B cell (primary cell): ENCODE data around the gene CSRNP2. TPM values are rescaled to one million over a fixed set of nuclear protein-coding genes. Genes with fewer than 3 reads are reported as not detected.

Experiments
- ATAC-seq: fragments of 200-7000 bp; cut with Tn5 transposase; one replicate; pipeline ENCODE4 v1.10.0; 2021; ENCODE audit warnings: low read depth, mild to moderate bottlenecking, moderate number of reproducible peaks, moderate library complexity
- CTCF ChIA-PET: fragments of 350-600 bp; sonication (Branson Sonifier 250); formaldehyde crosslinking; loops from one replicate; lab custom pipeline; 2021; ENCODE audit warnings: antibody characterized with exemption, inconsistent platforms; lab: Charles Lee
- POLR2A ChIA-PET: fragments of 350-600 bp; sonication (Branson Sonifier 250); formaldehyde crosslinking; loops from one replicate; lab custom pipeline; 2021; ENCODE audit warnings: antibody characterized with exemption; lab: Charles Lee
- DNase-seq: peaks from one replicate; pipeline ENCODE4 v3.0.0; 2013
- H2AFZ ChIP-seq: 2 replicates; pipeline ENCODE4 v1.6.1; 2012; ENCODE audit warnings: mild to moderate bottlenecking, low read depth, low read length; ENCODE audit not compliant: insufficient read depth, poor library complexity, severe bottlenecking
- H3K27ac ChIP-seq, 2 donors: 1 replicate in 1 of 2; 2 replicates in 1 of 2; pipeline ENCODE4 v1.5.1; 2012 to 2013; ENCODE audit warnings: low read length in 2 of 2, mild to moderate bottlenecking in 2 of 2, moderate library complexity in 1 of 2
- H3K27me3 ChIP-seq, 4 experiments: fragments of 200-600 bp in 1 of 4; sonication (generic) in 1 of 4; replicated peaks in 1 of 4; 1 replicate in 2 of 4; 2 replicates in 2 of 4; pipeline versions ENCODE4 v1.6.1 to v1.7.0; 2013 to 2016; ENCODE audit warnings: low read length in 3 of 4, mild to moderate bottlenecking in 2 of 4, mixed read lengths in 1 of 4, moderate library complexity in 1 of 4; ENCODE audit not compliant: insufficient read depth in 4 of 4, control insufficient read depth in 3 of 4; ENCODE audit errors: control extremely low read depth in 1 of 4
- H3K36me3 ChIP-seq, 2 experiments: replicated peaks in 1 of 2; 1 replicate in 1 of 2; 2 replicates in 1 of 2; pipeline versions ENCODE4 v1.6.1 to v1.7.1; 2013; ENCODE audit warnings: low read length in 1 of 2; ENCODE audit not compliant: insufficient read depth in 2 of 2, control insufficient read depth in 1 of 2; ENCODE audit errors: control extremely low read depth in 1 of 2, extremely low read depth in 1 of 2
- H3K4me1 ChIP-seq, 2 donors: fragments of 200-600 bp in 1 of 2; sonication (generic) in 1 of 2; 1 replicate in 1 of 2; 2 replicates in 1 of 2; pipeline versions ENCODE4 v1.5.1 to v1.6.1; 2013 to 2017; ENCODE audit warnings: low read length in 2 of 2; ENCODE audit not compliant: control insufficient read depth in 2 of 2, insufficient read depth in 2 of 2
- H3K4me2 ChIP-seq: replicated peaks from 2 replicates; pipeline ENCODE3; 2012; ENCODE audit warnings: mild to moderate bottlenecking, low read depth, low read length; ENCODE audit not compliant: poor library complexity, severe bottlenecking
- H3K4me3 ChIP-seq, 5 experiments: fragments of 200-600 bp in 1 of 5; sonication (generic) in 1 of 5; 1 replicate in 3 of 5; 2 replicates in 2 of 5; pipeline versions ENCODE4 v1.5.1 to v1.7.0; 2011 to 2016; ENCODE audit warnings: low read length in 4 of 5, mild to moderate bottlenecking in 4 of 5, low read depth in 2 of 5, control low read depth in 1 of 5, moderate library complexity in 1 of 5; ENCODE audit not compliant: insufficient read depth in 1 of 5; ENCODE audit errors: control extremely low read depth in 1 of 5, extremely low read depth in 1 of 5
- H3K79me2 ChIP-seq: fragments of 200-600 bp; sonication (generic); one replicate; pipeline ENCODE4 v1.6.0; 2016; ENCODE audit warnings: low read length; ENCODE audit not compliant: control insufficient read depth, insufficient read depth
- H3K9ac ChIP-seq: fragments of 200-600 bp; sonication (generic); 2 replicates; pipeline ENCODE4 v1.6.1; 2017; ENCODE audit warnings: mild to moderate bottlenecking, low read length, moderate library complexity
- H3K9me3 ChIP-seq, 3 donors: one replicate each; pipeline versions ENCODE4 v1.6.1 to v1.7.1; 2013; ENCODE audit warnings: low read length in 2 of 3; ENCODE audit not compliant: control insufficient read depth in 2 of 3, insufficient read depth in 1 of 3; ENCODE audit errors: control extremely low read depth in 1 of 3
- H4K20me1 ChIP-seq: 2 replicates; pipeline ENCODE4 v1.6.0; 2012; ENCODE audit warnings: mild to moderate bottlenecking, low read length; ENCODE audit not compliant: insufficient read depth, control insufficient read depth, poor library complexity, severe bottlenecking
- H3K27ac Mint-ChIP-seq: one replicate; pipeline ENCODE4 v1.8.0; 2021; ENCODE audit warnings: mixed read lengths
- H3K27me3 Mint-ChIP-seq: one replicate; pipeline ENCODE4 v1.8.0; 2021; ENCODE audit warnings: mixed read lengths
- H3K4me1 Mint-ChIP-seq: one replicate; pipeline ENCODE4 v1.8.0; 2021; ENCODE audit warnings: mixed read lengths
- H3K4me3 Mint-ChIP-seq: one replicate; pipeline ENCODE4 v1.8.0; 2021; ENCODE audit warnings: mixed read lengths
- H3K9me3 Mint-ChIP-seq: one replicate; pipeline ENCODE4 v1.8.0; 2022; ENCODE audit warnings: mixed read lengths; ENCODE audit not compliant: insufficient read depth
- EZH2 ChIP-seq: IDR thresholded peaks from 2 replicates; pipeline ENCODE4 v1.6.1; 2012; ENCODE audit warnings: borderline replicate concordance, low read depth, mild to moderate bottlenecking, moderate library complexity, low read length; ENCODE audit not compliant: insufficient read depth, poor library complexity, severe bottlenecking
- WGBS: methylation state at CpG from one replicate; pipeline ENCODE4 v1.1.5; 2013; ENCODE audit warnings: missing lambda C conversion rate; ENCODE audit not compliant: insufficient coverage; 5-methylcytosine and 5-hydroxymethylcytosine counted together
- intact Hi-C: fragments of 100-400 bp; cut with micrococcal nuclease; formaldehyde crosslinking; loops from one replicate; pipeline ENCODE4 v1.10.0; 2022
- polyA minus RNA-seq: library from RNA; depleted of rRNA, polyadenylated mRNA; stranded (reverse); fragments of >200 nt; gene quantifications from 2 replicates; pipeline ENCODE4 v1.2.3, GENCODE V29; 2012
- polyA plus RNA-seq: library from polyadenylated mRNA; depleted of rRNA; stranded (reverse); fragments of >200 nt; gene quantifications from 2 replicates; pipeline ENCODE4 v1.2.3, GENCODE V29; 2012
- total RNA-seq, 2 donors: library from RNA; stranded (reverse); fragments of 120-200 nt in 1 of 2; gene quantifications; 1 replicate in 1 of 2; 2 replicates in 1 of 2; pipeline versions ENCODE4 v1.2.3 to v1.2.4, GENCODE V29; 2013 to 2022
- TF ChIP-seq, protein P1 (sequence below): fragments of 200-600 bp; IDR thresholded peaks from one replicate; pipeline ENCODE4 v1.8.0; 2022; ENCODE audit warnings: antibody characterized with exemption, mild to moderate bottlenecking

Gene CSRNP2
- total RNA-seq (49.8 and 52.3 TPM in 2 replicates), polyA plus RNA-seq (10.0 and 10.3 TPM in 2 replicates), polyA minus RNA-seq (3.9 and 7.8 TPM in 2 replicates)
- 8.6 TPM for total RNA-seq (2013)

DNA sequence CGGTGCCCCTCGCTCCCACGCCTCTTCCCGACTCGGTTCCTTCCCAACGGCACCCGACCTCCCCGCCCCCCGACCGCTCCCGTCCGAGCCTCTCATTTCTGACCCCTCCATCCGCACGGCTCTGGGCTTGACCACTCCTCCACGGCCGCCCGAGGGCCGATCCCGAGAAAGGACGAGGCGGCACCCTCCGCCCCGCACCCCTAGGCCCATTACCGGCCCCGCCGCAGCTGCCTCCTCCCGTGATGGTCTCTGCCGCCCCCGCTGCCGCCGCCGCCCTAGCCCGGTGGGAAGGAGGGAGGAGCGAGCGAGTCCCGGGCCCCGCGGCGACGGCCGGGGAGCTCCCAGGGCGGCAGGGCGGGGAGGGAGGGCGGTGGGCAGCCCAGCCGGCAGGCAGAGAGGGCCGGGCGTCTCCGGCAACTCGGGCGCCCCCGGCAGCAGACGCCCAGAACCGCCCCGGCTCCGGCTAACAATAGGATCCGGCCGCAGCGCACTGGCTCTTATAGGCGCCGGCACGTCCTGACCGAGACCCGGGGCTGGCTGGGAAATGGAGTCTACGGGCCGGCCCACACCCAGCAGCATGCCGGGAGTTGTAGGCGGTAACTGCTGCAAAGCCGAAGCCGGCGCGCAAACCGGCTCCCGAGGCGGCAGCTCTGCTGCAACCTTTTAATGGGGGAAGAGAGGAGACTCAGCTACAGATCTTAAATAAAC, at the start of gene CSRNP2:
Gene CSRNP2, minus strand, starts transcription at position 471 of the 708 bp plus-strand sequence. CDS start 7,035 bp downstream, outside the sequence.
- H3K27ac Mint-ChIP-seq = peak within 1 kb of the TSS; percentile 88
- H3K4me3 Mint-ChIP-seq = peak within 1 kb of the TSS; percentile 96
- peaks cover 25% of the 10 kb centered on the region for H3K4me1 Mint-ChIP-seq
- Histone ChIP-seq H3K4me1 (peaks cover 9 to 17% of the 10 kb centered on the region in 2 donors), H3K9ac (peak within 1 kb of the TSS; percentile 96), H3K36me3 (no peaks in the 10 kb centered on the region), H3K9me3 (no peaks in the 10 kb centered on the region), H3K4me3 (peak within 1 kb of the TSS; percentile 54 to 87 (median 77)), H4K20me1 (no peaks in the 10 kb centered on the region), H3K4me2 (peak within 1 kb of the TSS; percentile 99), H3K79me2 (peaks cover 20% of the 10 kb centered on the region), H3K27me3 (no peaks in the 10 kb centered on the region), H2AFZ (peak within 1 kb of the TSS; percentile 84), H3K27ac (peak within 1 kb of the TSS; percentile 11 to 88)
- H3K9me3 Mint-ChIP-seq = no peaks in the 10 kb centered on the region
- no peaks in the 10 kb centered on the region for H3K27me3 Mint-ChIP-seq
- WGBS = under 1% methylated on average over 64 of the region's 74 CpGs
- ChIA-PET CTCF (interaction anchor here (0.8 to 1.6 kb wide), 5 partner anchors 135 to 318 kb away, joined by 4 to 6 read pairs (median 6); partner anchors contain the start of genes ATF1, DAZAP2 and POU6F1), POLR2A (interaction anchor here (0.5 to 2.1 kb wide), 9 partner anchors 35 to 288 kb away, joined by 3 to 17 read pairs (median 5); partner anchors contain the start of genes DAZAP2, LETMD1, POU6F1 and SLC11A2)
- ATAC-seq (peak; percentile 99), DNase-seq (peak; percentile 96)
- no peak for TF ChIP-seq EZH2
- TF ChIP-seq, protein P1, sequence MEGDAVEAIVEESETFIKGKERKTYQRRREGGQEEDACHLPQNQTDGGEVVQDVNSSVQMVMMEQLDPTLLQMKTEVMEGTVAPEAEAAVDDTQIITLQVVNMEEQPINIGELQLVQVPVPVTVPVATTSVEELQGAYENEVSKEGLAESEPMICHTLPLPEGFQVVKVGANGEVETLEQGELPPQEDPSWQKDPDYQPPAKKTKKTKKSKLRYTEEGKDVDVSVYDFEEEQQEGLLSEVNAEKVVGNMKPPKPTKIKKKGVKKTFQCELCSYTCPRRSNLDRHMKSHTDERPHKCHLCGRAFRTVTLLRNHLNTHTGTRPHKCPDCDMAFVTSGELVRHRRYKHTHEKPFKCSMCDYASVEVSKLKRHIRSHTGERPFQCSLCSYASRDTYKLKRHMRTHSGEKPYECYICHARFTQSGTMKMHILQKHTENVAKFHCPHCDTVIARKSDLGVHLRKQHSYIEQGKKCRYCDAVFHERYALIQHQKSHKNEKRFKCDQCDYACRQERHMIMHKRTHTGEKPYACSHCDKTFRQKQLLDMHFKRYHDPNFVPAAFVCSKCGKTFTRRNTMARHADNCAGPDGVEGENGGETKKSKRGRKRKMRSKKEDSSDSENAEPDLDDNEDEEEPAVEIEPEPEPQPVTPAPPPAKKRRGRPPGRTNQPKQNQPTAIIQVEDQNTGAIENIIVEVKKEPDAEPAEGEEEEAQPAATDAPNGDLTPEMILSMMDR = peak; percentile 20
- intact Hi-C loops = loop anchor here (1.0 kb wide), 7 partner anchors 35 to 318 kb away; partner anchors contain the start of genes DAZAP2, LETMD1, POU6F1 and SLC11A2

GRCh38 chr12:51132693-51133092, 49.3 kb upstream of the CSRNP2 start:
- Histone ChIP-seq H3K27ac (no peak overlapping the region), H3K9ac (no peak overlapping the region), H3K4me3 (no peak overlapping the region), H3K9me3 (no peaks in the 10 kb centered on the region), H3K27me3 (no peaks in the 10 kb centered on the region), H2AFZ (no peak overlapping the region), H3K79me2 (peaks cover 2% of the 10 kb centered on the region), H3K36me3 (peaks cover 2 to 4% of the 10 kb centered on the region in 2 experiments), H4K20me1 (no peaks in the 10 kb centered on the region), H3K4me2 (no peak overlapping the region), H3K4me1 (no peaks in the 10 kb centered on the region)
- ChIA-PET CTCF (no interaction called here), POLR2A (no interaction called here)
- H3K27me3 Mint-ChIP-seq = no peaks in the 10 kb centered on the region
- no peaks in the 10 kb centered on the region for H3K4me1 Mint-ChIP-seq
- 93% methylated on average over 3 of the region's 5 CpGs for WGBS
- H3K27ac Mint-ChIP-seq = no peak overlapping the region
- intact Hi-C loops = no loop called here
- DNase-seq (no peak), ATAC-seq (no peak)
- TF ChIP-seq, protein P1 = no peak
- no peak for TF ChIP-seq EZH2
- H3K9me3 Mint-ChIP-seq = no peaks in the 10 kb centered on the region
- no peak overlapping the region for H3K4me3 Mint-ChIP-seq
